C4-2B (cell line): ENCODE data around the gene ZNF219.

Experiments
- H3K27ac ChIP-seq: fragments of 450-650 bp; 2 replicates; pipeline ENCODE4 v1.5.1; 2017
- CTCF ChIP-seq: fragments of 450-650 bp; conservative IDR thresholded peaks from 2 replicates; pipeline ENCODE4 v1.5.1; 2017; ENCODE audit warnings: mild to moderate bottlenecking
- ZFX ChIP-seq: fragments of 450-650 bp; IDR thresholded peaks from 2 replicates; pipeline ENCODE4 v1.6.1; 2017

Gene ZNF219

GRCh38 chr14:21060614-21061346 is 37.7 kb downstream of the ZNF219 start:
- no peak overlapping the region for H3K27ac ChIP-seq
- TF ChIP-seq CTCF (no peak), ZFX (no peak)

DNA sequence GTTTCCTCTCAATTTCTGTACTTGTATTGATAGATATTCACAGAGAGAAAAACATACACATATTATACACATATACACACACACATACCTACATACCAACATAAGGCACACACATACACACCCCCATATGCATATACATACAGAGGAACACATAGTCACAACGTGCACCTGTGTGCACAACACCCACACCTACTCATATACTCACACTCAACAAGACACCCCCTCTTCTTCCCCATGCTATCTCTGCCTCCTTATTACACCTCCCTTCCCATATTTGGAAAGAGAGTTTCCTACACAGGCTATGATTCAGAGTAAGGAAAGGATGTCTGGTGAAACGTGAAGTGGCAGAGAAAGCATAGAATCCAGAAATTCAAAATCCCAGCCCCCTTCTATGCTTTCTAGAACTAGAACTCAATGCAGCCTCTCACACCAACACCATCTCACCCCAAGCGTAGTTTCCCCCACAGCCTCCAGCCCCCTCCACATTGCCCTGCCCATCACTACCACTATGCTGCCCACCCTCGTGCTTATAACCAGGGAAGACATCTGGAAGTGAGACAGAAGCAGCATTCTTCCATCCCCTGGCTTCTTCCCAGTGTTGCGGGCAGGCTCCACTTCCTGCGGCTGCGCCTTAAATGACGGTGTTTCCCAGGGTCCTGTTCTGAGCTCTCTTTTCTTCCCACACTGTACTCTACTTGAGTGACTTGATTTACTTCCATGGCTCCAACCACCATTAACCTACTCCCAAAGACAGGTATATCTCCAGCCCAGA is 38.4 kb downstream of the ZNF219 start:
- TF ChIP-seq ZFX (no peak), CTCF (no peak)
- H3K27ac ChIP-seq: no peak overlapping the region

GRCh38 chr14:21058903-21059302 is 39.6 kb downstream of the ZNF219 start:
- TF ChIP-seq ZFX (no peak), CTCF (no peak)
- no peak overlapping the region for H3K27ac ChIP-seq

DNA sequence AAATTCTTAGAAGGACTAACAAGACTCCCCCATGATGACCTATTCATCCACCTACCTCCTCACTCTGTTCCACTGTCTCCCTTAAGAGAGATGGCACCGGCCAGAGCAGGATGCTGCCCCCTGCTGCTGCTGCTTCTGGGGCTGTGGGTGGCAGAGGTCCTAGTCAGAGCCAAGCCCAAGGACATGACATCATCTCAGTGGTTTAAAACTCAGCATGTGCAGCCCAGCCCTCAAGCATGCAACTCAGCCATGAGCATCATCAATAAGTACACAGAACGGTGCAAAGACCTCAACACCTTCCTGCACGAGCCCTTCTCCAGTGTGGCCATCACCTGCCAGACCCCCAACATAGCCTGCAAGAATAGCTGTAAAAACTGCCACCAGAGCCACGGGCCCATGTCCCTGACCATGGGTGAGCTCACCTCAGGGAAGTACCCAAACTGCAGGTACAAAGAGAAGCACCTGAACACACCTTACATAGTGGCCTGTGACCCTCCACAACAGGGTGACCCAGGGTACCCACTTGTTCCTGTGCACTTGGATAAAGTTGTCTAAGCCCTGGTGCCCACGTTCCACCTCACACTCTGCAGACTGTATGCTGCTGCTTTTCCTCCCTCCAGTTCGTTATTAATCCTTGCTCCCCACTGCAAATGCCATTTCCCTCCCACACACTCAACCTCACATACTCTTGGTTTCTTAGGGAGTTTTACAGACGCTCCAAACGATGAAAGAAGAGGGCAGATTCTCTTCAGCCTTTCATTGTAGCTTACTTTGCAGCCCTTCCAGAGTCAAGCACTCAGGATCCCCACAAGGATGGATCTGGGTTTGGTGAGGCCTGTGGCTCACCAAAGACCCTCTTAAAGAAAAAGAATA is 40.4 kb downstream of the ZNF219 start, which contains the start of gene RNASE8:
RNASE8 (plus strand) TSS at position 20 of the 873 bp plus-strand sequence; CDS start at position 91, 71 bp downstream.
- no peak within 1 kb of the TSS for H3K27ac ChIP-seq
- no peak for TF ChIP-seq CTCF
- no peak for TF ChIP-seq ZFX

DNA sequence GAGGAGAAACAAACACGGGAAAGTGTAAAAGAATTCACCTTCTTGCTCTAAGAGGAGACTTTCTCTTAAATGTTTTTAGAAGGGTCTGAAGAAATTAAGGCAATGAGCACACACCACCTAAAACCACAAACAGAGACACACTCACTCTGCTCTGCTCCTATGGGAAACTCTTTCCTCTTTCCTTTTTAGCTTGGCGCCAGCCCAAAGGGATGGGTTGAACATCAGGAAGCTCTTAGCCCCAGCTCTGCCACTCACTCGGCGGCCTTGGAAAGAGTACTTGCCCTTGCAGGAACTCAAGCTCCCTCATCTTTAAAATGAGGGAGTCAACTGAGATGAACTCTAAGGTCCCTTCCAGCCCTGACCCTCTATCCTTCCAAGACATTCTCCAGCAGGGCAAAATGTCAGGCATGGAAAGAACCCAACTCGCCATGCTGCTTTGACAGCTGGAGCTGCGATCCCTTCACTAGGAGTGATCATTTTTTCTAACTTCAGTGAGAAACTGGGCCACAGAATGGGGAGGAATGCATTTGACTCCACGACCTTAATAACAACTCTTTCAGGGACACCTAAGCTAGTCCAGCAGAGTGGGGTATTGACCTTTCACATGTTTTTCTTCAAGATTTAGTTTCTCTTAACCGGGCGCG is 41.8 kb downstream of the ZNF219 start:
- no peak for TF ChIP-seq ZFX
- no peak for TF ChIP-seq CTCF
- no peak overlapping the region for H3K27ac ChIP-seq

DNA sequence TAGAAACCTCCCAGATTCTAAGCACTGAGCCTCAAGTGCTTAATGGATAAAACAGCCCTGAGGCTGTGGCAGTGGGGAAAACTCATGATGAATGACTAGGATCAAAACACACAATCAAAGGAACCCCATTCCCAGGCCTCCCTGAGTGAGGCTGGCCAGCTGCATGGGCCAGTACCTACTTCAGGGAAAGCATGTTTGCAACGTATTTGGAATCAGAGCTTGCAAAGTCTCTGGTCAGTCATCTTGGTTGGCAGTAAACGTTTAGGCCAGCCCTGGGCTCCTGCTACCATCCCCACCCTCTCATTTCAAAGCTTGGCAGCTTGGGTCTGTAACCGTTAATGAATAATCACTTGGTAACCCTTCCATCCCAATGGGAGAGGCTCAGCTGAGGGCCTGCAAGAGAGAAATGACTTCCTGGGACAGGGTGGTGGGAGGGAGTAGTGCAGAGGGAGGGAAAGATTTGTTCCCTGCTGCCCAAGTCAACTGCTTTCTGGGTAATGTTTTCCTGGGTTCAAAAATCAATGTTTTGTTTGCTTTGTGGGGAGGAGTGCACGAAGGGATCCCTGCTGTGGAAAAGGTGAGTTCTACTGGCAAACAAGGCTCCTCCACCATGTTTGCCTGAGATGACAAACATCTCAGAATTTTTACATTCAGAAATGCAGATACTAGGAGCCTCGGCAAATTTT is 42.9 kb downstream of the ZNF219 start:
- peak overlapping the region; percentile 45; the same call in 1 of the 2 replicates for H3K27ac ChIP-seq

More for the DNA sequence above, 42.9 kb downstream of the ZNF219 start:
- no peak for TF ChIP-seq CTCF
- no peak for TF ChIP-seq ZFX
